Keratinocyte (primary cell): ENCODE measurements around the gene FUCA1.

Experiments
- EZH2 ChIP-seq: IDR thresholded peaks from one replicate; pipeline ENCODE4 v1.6.1; 2012; ENCODE audit warnings: inconsistent platforms, mild to moderate bottlenecking, low read length, moderate library complexity
- TF ChIP-seq, protein P1 (sequence below), 3 experiments: IDR thresholded peaks in 1 of 3; conservative IDR thresholded peaks in 1 of 3; optimal IDR thresholded peaks in 1 of 3; 2 replicates in 2 of 3; 3 replicates in 1 of 3; pipeline versions ENCODE3 to v1.5.1; 2011; ENCODE audit warnings: low read length in 3 of 3, mild to moderate bottlenecking in 3 of 3, moderate library complexity in 2 of 3, control low read depth in 1 of 3, inconsistent platforms in 1 of 3; ENCODE audit not compliant: insufficient read depth in 2 of 3; ENCODE audit errors: extremely low read depth in 1 of 3

DNA sequence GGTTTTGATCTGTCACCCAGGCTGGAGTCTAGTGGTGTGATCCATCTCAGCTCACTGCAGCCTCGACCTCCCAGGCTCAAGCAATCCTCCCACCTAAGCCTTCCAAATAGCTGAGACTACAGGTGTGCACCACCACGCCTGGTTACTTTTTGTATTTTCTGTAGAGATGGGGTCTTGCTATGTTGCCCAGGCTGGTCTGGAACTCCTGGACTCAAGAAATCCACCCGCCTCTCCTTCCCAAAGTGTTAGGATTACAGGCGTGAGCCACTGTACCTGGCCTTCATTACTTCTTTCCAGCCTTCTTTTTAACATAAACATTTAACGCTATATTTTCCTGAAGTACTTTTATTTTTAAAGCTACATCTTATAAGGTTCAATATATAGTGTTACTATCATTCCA is 24.4 kb downstream of the FUCA1 start:
- no peak for TF ChIP-seq EZH2
- TF ChIP-seq, protein P1, sequence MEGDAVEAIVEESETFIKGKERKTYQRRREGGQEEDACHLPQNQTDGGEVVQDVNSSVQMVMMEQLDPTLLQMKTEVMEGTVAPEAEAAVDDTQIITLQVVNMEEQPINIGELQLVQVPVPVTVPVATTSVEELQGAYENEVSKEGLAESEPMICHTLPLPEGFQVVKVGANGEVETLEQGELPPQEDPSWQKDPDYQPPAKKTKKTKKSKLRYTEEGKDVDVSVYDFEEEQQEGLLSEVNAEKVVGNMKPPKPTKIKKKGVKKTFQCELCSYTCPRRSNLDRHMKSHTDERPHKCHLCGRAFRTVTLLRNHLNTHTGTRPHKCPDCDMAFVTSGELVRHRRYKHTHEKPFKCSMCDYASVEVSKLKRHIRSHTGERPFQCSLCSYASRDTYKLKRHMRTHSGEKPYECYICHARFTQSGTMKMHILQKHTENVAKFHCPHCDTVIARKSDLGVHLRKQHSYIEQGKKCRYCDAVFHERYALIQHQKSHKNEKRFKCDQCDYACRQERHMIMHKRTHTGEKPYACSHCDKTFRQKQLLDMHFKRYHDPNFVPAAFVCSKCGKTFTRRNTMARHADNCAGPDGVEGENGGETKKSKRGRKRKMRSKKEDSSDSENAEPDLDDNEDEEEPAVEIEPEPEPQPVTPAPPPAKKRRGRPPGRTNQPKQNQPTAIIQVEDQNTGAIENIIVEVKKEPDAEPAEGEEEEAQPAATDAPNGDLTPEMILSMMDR (optimal IDR thresholded peaks at IDR 0.05 in 1 of 3, IDR thresholded peaks at IDR 0.05 in 1 of 3, conservative IDR thresholded peaks at IDR 0.05 in 1 of 3; ENCODE audit: extremely low read depth in 1 of 3, insufficient read depth in 2 of 3, low read length in 3 of 3), result no peak
